Neuronal stem cell (in vitro differentiated cells): ENCODE data around the gene IL11RA.

ENCODE experiments used
- DNase-seq: peaks from one replicate; pipeline ENCODE4 v3.0.0-alpha.2; 2013; ENCODE audit warnings: low spot score
- H2AFZ ChIP-seq: one replicate; pipeline ENCODE4 v1.6.1; 2013; ENCODE audit warnings: mild to moderate bottlenecking, low read length, inconsistent platforms
- H2AK5ac ChIP-seq: 2 replicates; pipeline ENCODE4 v1.6.1; 2013; ENCODE audit warnings: low read depth, mild to moderate bottlenecking, inconsistent platforms, low read length, moderate library complexity, mixed read lengths
- H2BK120ac ChIP-seq: 2 replicates; pipeline ENCODE4 v1.6.1; 2013; ENCODE audit warnings: low read depth, mild to moderate bottlenecking, inconsistent platforms, low read length, moderate library complexity, mixed read lengths
- H2BK12ac ChIP-seq: one replicate; pipeline ENCODE4 v1.6.1; 2013; ENCODE audit warnings: low read length, inconsistent platforms
- H2BK15ac ChIP-seq: 2 replicates; pipeline ENCODE4 v1.6.1; 2013; ENCODE audit warnings: mild to moderate bottlenecking, low read length, inconsistent platforms, mixed read lengths
- H2BK5ac ChIP-seq: one replicate; pipeline ENCODE4 v1.6.1; 2013; ENCODE audit warnings: inconsistent platforms, mild to moderate bottlenecking, low read length, moderate library complexity
- H3K14ac ChIP-seq: one replicate; pipeline ENCODE4 v1.6.1; 2013; ENCODE audit warnings: low read length, inconsistent platforms
- H3K18ac ChIP-seq: 2 replicates; pipeline ENCODE4 v1.6.1; 2013; ENCODE audit warnings: low read length, inconsistent platforms
- H3K23ac ChIP-seq: 2 replicates; pipeline ENCODE4 v1.6.1; 2013; ENCODE audit warnings: low read depth, mild to moderate bottlenecking, mixed read lengths, low read length, inconsistent platforms; ENCODE audit not compliant: poor library complexity
- H3K27ac ChIP-seq: replicated peaks from 3 replicates; pipeline ENCODE4 v1.5.1; 2013; ENCODE audit warnings: low read length, inconsistent platforms
- H3K27me3 ChIP-seq, 3 experiments: 2 replicates each; pipeline ENCODE4 v1.6.1; 2013; ENCODE audit warnings: low read length in 3 of 3, mild to moderate bottlenecking in 2 of 3, inconsistent platforms in 1 of 3, low read depth in 1 of 3, mixed read lengths in 1 of 3, moderate library complexity in 1 of 3; ENCODE audit not compliant: control insufficient read depth in 3 of 3, insufficient read depth in 3 of 3
- H3K36me3 ChIP-seq, 2 donors: replicated peaks in 1 of 2; 2 replicates each; pipeline ENCODE4 v1.6.1; 2013; ENCODE audit warnings: low read length in 2 of 2; ENCODE audit not compliant: control insufficient read depth in 2 of 2, insufficient read depth in 2 of 2
- H3K4ac ChIP-seq: 2 replicates; pipeline ENCODE4 v1.6.1; 2013; ENCODE audit warnings: inconsistent platforms, mild to moderate bottlenecking, low read length, moderate library complexity
- H3K4me1 ChIP-seq, 2 donors: 1 replicate in 1 of 2; 2 replicates in 1 of 2; pipeline ENCODE4 v1.6.1; 2013; ENCODE audit warnings: low read length in 2 of 2, low read depth in 1 of 2; ENCODE audit not compliant: control insufficient read depth in 2 of 2, insufficient read depth in 1 of 2
- H3K4me2 ChIP-seq: one replicate; pipeline ENCODE4 v1.6.1; 2013; ENCODE audit warnings: mild to moderate bottlenecking, low read length, inconsistent platforms; ENCODE audit not compliant: insufficient read depth, poor library complexity, severe bottlenecking
- H3K4me3 ChIP-seq, 2 donors: 2 replicates each; pipeline ENCODE4 v1.5.1; 2013; ENCODE audit warnings: low read length in 2 of 2, mild to moderate bottlenecking in 2 of 2, inconsistent platforms in 1 of 2, moderate library complexity in 1 of 2
- H3K79me1 ChIP-seq: one replicate; pipeline ENCODE4 v1.6.1; 2013; ENCODE audit warnings: low read depth, mild to moderate bottlenecking, inconsistent platforms, low read length, moderate library complexity
- H3K9ac ChIP-seq: one replicate; pipeline ENCODE4 v1.6.1; 2013; ENCODE audit warnings: mild to moderate bottlenecking, low read depth, low read length, inconsistent platforms; ENCODE audit not compliant: poor library complexity
- H3K9me3 ChIP-seq, 2 donors: replicated peaks in 1 of 2; 2 replicates each; pipeline versions ENCODE3 to v1.6.1; 2013; ENCODE audit warnings: low read length in 2 of 2, mild to moderate bottlenecking in 2 of 2, inconsistent platforms in 1 of 2, low read depth in 1 of 2, mixed read lengths in 1 of 2, moderate library complexity in 1 of 2; ENCODE audit not compliant: control insufficient read depth in 2 of 2, insufficient read depth in 1 of 2
- H4K8ac ChIP-seq: one replicate; pipeline ENCODE4 v1.6.1; 2013; ENCODE audit warnings: low read depth, mild to moderate bottlenecking, inconsistent platforms, low read length, moderate library complexity
- H4K91ac ChIP-seq: one replicate; pipeline ENCODE4 v1.6.1; 2013; ENCODE audit warnings: low read length, low read depth, mild to moderate bottlenecking, inconsistent platforms; ENCODE audit not compliant: poor library complexity
- WGBS, 2 donors: extraction: QIAGEN DNeasy Blood & Tissue Kit; methylation state at CpG; one replicate each; pipeline ENCODE4 v1.1.7; 2013; ENCODE audit warnings: missing lambda C conversion rate in 2 of 2, mixed read lengths in 1 of 2; ENCODE audit not compliant: insufficient read length in 2 of 2, insufficient replicate concordance in 1 of 2; ENCODE audit errors: extremely low coverage in 2 of 2; 5-methylcytosine and 5-hydroxymethylcytosine counted together

IL11RA gene

DNA sequence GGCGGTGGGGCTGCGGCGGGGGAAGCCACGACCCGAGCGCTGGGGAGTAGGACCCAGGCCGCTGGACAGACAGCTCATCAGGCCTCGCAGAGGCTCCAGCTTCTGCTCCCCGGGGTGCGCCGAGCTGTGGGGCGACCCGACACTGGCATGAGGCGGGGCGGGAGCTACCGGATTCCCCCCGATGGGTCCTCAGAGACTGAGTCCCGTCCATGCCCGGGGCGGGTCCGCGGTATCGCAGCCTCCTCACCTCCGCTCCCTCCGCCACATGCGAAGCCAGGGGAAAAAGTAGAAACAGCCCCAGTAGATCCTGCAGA lies 13.0 kb downstream of the IL11RA start:
- Histone ChIP-seq H4K91ac (no peak overlapping the region), H3K23ac (peak overlapping the region; percentile 67), H2BK15ac (peak overlapping the region; percentile 12), H3K4me2 (peak overlapping the region; percentile 94), H3K36me3 (peaks cover 11 to 12% of the 10 kb centered on the region in 2 donors), H3K4ac (no peak overlapping the region), H3K4me3 (peak overlapping the region; percentile 76 to 84), H4K8ac (no peak overlapping the region), H3K18ac (peak overlapping the region; percentile 92), H2AFZ (peak overlapping the region; percentile 89), H3K27me3 (no peaks in the 10 kb centered on the region), H3K79me1 (peaks cover 6% of the 10 kb centered on the region), H2BK12ac (no peak overlapping the region), H2BK120ac (peak overlapping the region; percentile 66), H2BK5ac (peak overlapping the region; percentile 87), H3K9ac (peak overlapping the region; percentile 93), H3K14ac (no peak overlapping the region), H3K27ac (no peak overlapping the region), H2AK5ac (no peak overlapping the region), H3K9me3 (peaks cover 3 to 4% of the 10 kb centered on the region in 2 donors), H3K4me1 (peaks cover 0 to 7% of the 10 kb centered on the region in 2 donors)
- no CpG with 5 or more reads among the region's 26 CpGs for WGBS, 2 donors
- no peak for DNase-seq

DNA sequence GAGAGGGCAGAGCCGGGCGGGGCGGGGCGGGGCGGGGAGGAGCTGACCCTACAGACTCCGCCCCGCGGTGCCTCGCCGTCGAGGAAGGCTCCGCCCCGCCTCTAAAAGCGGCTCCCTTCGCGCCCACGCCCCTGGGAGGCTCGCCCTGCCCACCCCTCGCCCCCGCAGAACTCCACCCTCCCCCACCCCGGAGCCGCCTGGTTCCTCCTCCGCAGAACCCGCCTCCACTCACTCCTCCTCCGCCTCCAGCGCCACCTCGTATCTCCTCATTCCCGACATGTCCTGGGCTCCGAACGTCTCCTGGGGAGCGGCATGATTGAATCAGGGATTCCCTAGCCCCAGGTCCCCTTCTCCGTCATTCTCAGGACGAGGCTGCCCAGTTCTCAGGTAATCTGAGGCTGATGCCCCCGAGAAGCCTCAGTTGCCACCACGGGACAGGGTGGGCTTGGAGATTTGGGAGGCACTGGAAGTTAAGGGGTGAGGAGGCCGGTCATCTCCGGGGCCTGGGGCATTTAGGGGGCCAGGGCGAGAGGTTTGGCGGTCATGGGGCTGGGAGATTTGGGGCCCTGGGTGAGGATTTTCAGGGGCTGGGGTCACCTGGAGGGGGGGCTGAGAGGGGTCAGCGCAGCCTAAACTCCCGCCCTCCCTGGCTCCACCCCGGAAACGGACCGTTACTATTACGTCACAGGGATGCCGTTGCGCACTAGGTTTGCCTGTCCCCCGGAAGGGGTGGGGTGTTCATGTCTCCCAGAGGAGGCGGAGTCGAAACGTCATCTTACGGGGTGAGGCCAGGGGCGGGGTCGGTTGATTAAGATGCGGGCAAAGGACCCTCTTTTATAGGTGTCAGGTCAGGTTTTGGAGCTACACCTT lies 13.6 kb downstream of the IL11RA start:
- H3K27me3 ChIP-seq = no peaks in the 10 kb centered on the region
- H2AFZ ChIP-seq = peak overlapping the region; percentile 89
- H3K36me3 ChIP-seq = peaks cover 11 to 12% of the 10 kb centered on the region in 2 donors
- H3K18ac ChIP-seq = peak overlapping the region; percentile 99
- H2BK12ac ChIP-seq = no peak overlapping the region
- peak overlapping the region; percentile 9 for H3K23ac ChIP-seq
- H3K9me3 ChIP-seq = peaks cover 6 to 8% of the 10 kb centered on the region in 2 donors
- peak overlapping the region; percentile 94 for H3K4me2 ChIP-seq
- peak overlapping the region; percentile 80 for H4K91ac ChIP-seq
- H2AK5ac ChIP-seq = peak overlapping the region; percentile 34
- H3K4ac ChIP-seq = no peak overlapping the region
- WGBS, 2 donors = no CpG with 5 or more reads among the region's 55 CpGs
- peak overlapping the region; percentile 92 for H3K27ac ChIP-seq
- H3K4me3 ChIP-seq = peak overlapping the region; percentile 76 to 85
- peak overlapping the region; percentile 96 for H2BK15ac ChIP-seq
- no peak overlapping the region for H2BK120ac ChIP-seq
- peak; percentile 90 for DNase-seq
- peaks cover 0 to 7% of the 10 kb centered on the region in 2 donors for H3K4me1 ChIP-seq
- H2BK5ac ChIP-seq = peak overlapping the region; percentile 93
- peaks cover 6% of the 10 kb centered on the region for H3K79me1 ChIP-seq
- H3K14ac ChIP-seq = no peak overlapping the region
- H3K9ac ChIP-seq = peak overlapping the region; percentile 93
- H4K8ac ChIP-seq = no peak overlapping the region

DNA sequence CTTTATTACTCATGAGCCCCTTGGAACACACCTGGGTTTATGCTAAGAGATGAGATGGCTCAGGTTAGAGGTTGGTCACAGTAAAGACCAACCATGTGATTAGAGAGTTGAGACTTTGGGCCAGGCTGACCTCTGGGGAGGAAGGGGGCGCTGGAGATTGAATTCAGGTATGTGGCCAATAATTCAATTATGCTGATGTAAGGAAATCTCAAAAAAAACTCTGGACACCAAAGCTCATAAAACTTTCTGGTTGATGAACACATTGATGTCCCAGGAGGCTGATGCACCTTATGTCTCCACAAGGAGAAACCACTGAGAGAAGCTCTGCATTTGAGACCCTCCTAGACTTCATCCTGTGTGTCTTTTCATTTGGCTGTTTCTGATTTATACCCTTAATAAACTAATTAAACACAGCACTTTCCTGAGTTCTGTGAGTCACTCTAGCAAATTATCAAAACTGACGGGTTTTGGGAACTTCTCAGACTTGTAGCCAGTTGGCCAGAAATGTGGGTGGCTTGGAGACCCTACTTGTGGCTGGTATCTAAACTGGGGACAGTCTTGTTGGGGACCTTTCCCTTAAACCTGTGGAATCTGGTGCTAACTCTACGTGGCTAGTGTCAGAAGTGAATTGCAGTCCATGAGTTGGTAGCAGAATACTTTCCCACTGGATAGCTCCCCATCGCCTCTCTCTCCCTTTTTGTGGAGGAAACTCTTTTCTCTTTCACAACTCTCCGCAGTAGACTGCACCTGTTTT lies 18.0 kb downstream of the IL11RA start:
- H3K4me3 ChIP-seq = no peak overlapping the region
- no CpG with 5 or more reads among the region's 5 CpGs for WGBS, 2 donors

DNA sequence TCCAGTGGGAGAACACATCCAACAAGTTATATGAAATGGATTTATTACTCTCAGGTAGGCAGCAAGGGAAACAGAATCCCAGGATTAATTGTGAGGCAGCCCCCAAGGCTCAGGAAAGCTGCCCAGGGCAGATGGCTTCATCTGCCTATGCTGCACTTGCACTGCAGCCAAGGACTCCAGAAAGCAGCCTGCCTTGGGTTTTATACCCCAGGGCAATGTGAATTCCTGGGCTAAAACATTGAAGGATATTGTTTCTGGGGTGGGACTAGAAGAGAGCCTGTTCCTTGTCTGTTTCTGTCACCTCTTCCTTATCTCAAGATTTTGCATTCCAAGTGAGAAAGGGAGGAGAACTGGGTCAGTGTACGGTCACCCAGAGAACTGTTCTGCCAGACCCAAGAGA lies 19.3 kb downstream of the IL11RA start:
- Histone ChIP-seq H3K18ac (no peak overlapping the region), H3K4me2 (no peak overlapping the region), H3K14ac (no peak overlapping the region), H3K4me3 (no peak overlapping the region), H2BK5ac (no peak overlapping the region), H2AFZ (no peak overlapping the region), H3K27me3 (no peaks in the 10 kb centered on the region), H2BK12ac (no peak overlapping the region), H4K8ac (no peak overlapping the region), H3K27ac (no peak overlapping the region), H3K23ac (no peak overlapping the region), H3K4ac (no peak overlapping the region), H3K9me3 (peaks cover 6 to 8% of the 10 kb centered on the region in 2 donors), H2AK5ac (no peak overlapping the region), H3K4me1 (no peaks in the 10 kb centered on the region), H2BK120ac (no peak overlapping the region), H3K36me3 (peaks cover 11 to 12% of the 10 kb centered on the region in 2 donors), H4K91ac (no peak overlapping the region), H3K9ac (no peak overlapping the region), H2BK15ac (no peak overlapping the region), H3K79me1 (peaks cover 8% of the 10 kb centered on the region)
- no peak for DNase-seq
- WGBS, 2 donors = no CpG with 5 or more reads among the region's 1 CpG

More for the DNA sequence above, 18.0 kb downstream of the IL11RA start:
- no peak overlapping the region for H3K14ac ChIP-seq
- H2AK5ac ChIP-seq = no peak overlapping the region
- H3K9me3 ChIP-seq = peaks cover 6 to 8% of the 10 kb centered on the region in 2 donors
- peaks cover 8% of the 10 kb centered on the region for H3K79me1 ChIP-seq
- no peak overlapping the region for H2BK15ac ChIP-seq
- H3K23ac ChIP-seq = no peak overlapping the region
- H3K4me2 ChIP-seq = no peak overlapping the region
- H3K27me3 ChIP-seq = no peaks in the 10 kb centered on the region
- H3K9ac ChIP-seq = no peak overlapping the region
- no peak overlapping the region for H2BK12ac ChIP-seq
- no peak overlapping the region for H2AFZ ChIP-seq
- no peak overlapping the region for H2BK5ac ChIP-seq
- no peak overlapping the region for H2BK120ac ChIP-seq
- H4K91ac ChIP-seq = no peak overlapping the region
- peaks cover 0 to 1% of the 10 kb centered on the region in 2 donors for H3K4me1 ChIP-seq
- no peak overlapping the region for H3K4ac ChIP-seq
- H3K36me3 ChIP-seq = peaks cover 11 to 12% of the 10 kb centered on the region in 2 donors
- H3K27ac ChIP-seq = no peak overlapping the region
- H4K8ac ChIP-seq = no peak overlapping the region
- H3K18ac ChIP-seq = no peak overlapping the region
- DNase-seq = no peak
